IMR-90 (cell line): Measurements from ENCODE around the gene CCDC117. TPM values are rescaled to one million over a fixed set of nuclear protein-coding genes. Genes with fewer than 3 reads are reported as not detected.

Experiments
- ATAC-seq: fragments of 200-7000 bp; cut with Tn5 transposase; 2 replicates; pipeline ENCODE4 v1.9.1; 2020; ENCODE audit warnings: low read depth, mild to moderate bottlenecking, moderate library complexity
- BruUV-seq: library from RNA; stranded (reverse); fragments of 400-500 nt; replicated peaks from 2 replicates; lab custom pipeline; 2021; lab: Mats Ljungman, UMichigan
- CTCF ChIA-PET: fragments of 300-600 bp; formaldehyde crosslinking; extraction: SDS; loops from one replicate; lab custom pipeline; 2021; ENCODE audit warnings: antibody characterized with exemption; lab: Yijun Ruan, JAX
- POLR2A ChIA-PET: fragments of 300-600 bp; sonication (Branson Sonifier 250); formaldehyde crosslinking; loops from one replicate; lab custom pipeline; 2022; ENCODE audit warnings: antibody characterized with exemption; ENCODE audit not compliant: unreplicated experiment; lab: Charles Lee
- DNase-seq: peaks from one replicate; pipeline ENCODE4 v3.0.0; 2013
- H2AFZ ChIP-seq: replicated peaks from 2 replicates; pipeline ENCODE3; 2013; ENCODE audit warnings: low read length, mild to moderate bottlenecking; ENCODE audit not compliant: poor library complexity
- H2AK5ac ChIP-seq: 2 replicates; pipeline ENCODE4 v1.6.1; 2013; ENCODE audit warnings: low read depth, low read length, inconsistent platforms
- H2AK9ac ChIP-seq: replicated peaks from 2 replicates; pipeline ENCODE3; 2013; ENCODE audit warnings: mild to moderate bottlenecking, low read depth, low read length, moderate library complexity; ENCODE audit not compliant: poor library complexity
- H2BK120ac ChIP-seq: 2 replicates; pipeline ENCODE4 v1.6.1; 2013; ENCODE audit warnings: low read depth, low read length, inconsistent platforms
- H2BK15ac ChIP-seq: 3 replicates; pipeline ENCODE4 v1.6.1; 2013; ENCODE audit warnings: low read depth, low read length, inconsistent platforms
- H2BK20ac ChIP-seq: 2 replicates; pipeline ENCODE4 v1.6.1; 2013; ENCODE audit warnings: low read depth, mild to moderate bottlenecking, inconsistent platforms, low read length, moderate library complexity
- H2BK5ac ChIP-seq: 2 replicates; pipeline ENCODE4 v1.6.1; 2013; ENCODE audit warnings: mild to moderate bottlenecking, low read depth, low read length, inconsistent platforms; ENCODE audit not compliant: poor library complexity, severe bottlenecking
- H3K14ac ChIP-seq: replicated peaks from 2 replicates; pipeline ENCODE4 v1.6.1; 2013; ENCODE audit warnings: low read depth, low read length, inconsistent platforms
- H3K18ac ChIP-seq: 2 replicates; pipeline ENCODE4 v1.6.1; 2013; ENCODE audit warnings: low read depth, low read length, control low read depth
- H3K23ac ChIP-seq: 2 replicates; pipeline ENCODE4 v1.6.1; 2013; ENCODE audit warnings: low read depth, low read length, inconsistent platforms
- H3K27ac ChIP-seq: 2 replicates; pipeline ENCODE4 v1.5.1; 2013; ENCODE audit warnings: mild to moderate bottlenecking, control low read depth, low read length; ENCODE audit not compliant: insufficient read depth
- H3K27me3 ChIP-seq: 2 replicates; pipeline ENCODE4 v1.6.1; 2013; ENCODE audit warnings: low read length; ENCODE audit not compliant: control insufficient read depth, insufficient read depth
- H3K36me3 ChIP-seq: 2 replicates; pipeline ENCODE4 v1.6.1; 2013; ENCODE audit warnings: low read length, mixed read lengths; ENCODE audit not compliant: control insufficient read depth, insufficient read depth
- H3K4ac ChIP-seq: 2 replicates; pipeline ENCODE4 v1.6.1; 2013; ENCODE audit warnings: low read depth, low read length, inconsistent platforms
- H3K4me1 ChIP-seq: 2 replicates; pipeline ENCODE4 v1.6.1; 2013; ENCODE audit warnings: low read length, mixed read lengths; ENCODE audit not compliant: control insufficient read depth, insufficient read depth
- H3K4me2 ChIP-seq: 2 replicates; pipeline ENCODE4 v1.6.1; 2013; ENCODE audit warnings: low read depth, mild to moderate bottlenecking, control low read depth, low read length, moderate library complexity
- H3K4me3 ChIP-seq: 2 replicates; pipeline ENCODE4 v1.5.1; 2013; ENCODE audit warnings: low read depth, mild to moderate bottlenecking, control low read depth, low read length, moderate library complexity; ENCODE audit not compliant: insufficient read depth
- H3K56ac ChIP-seq: 2 replicates; pipeline ENCODE4 v1.6.1; 2013; ENCODE audit warnings: low read length, inconsistent platforms; ENCODE audit not compliant: insufficient read depth; ENCODE audit errors: extremely low read depth
- H3K79me1 ChIP-seq, 2 experiments: 2 replicates each; pipeline ENCODE4 v1.6.1; 2013; ENCODE audit warnings: low read length in 2 of 2, inconsistent platforms in 1 of 2, low read depth in 1 of 2
- H3K9ac ChIP-seq: 2 replicates; pipeline ENCODE4 v1.6.1; 2013; ENCODE audit warnings: low read depth, low read length, control low read depth
- H3K9me1 ChIP-seq: 2 replicates; pipeline ENCODE4 v1.6.1; 2013; ENCODE audit warnings: low read length, inconsistent platforms; ENCODE audit not compliant: insufficient read depth
- H3K9me3 ChIP-seq: 2 replicates; pipeline ENCODE4 v1.6.1; 2013; ENCODE audit warnings: low read length; ENCODE audit not compliant: control insufficient read depth, insufficient read depth
- H4K20me1 ChIP-seq: 2 replicates; pipeline ENCODE4 v1.6.1; 2013; ENCODE audit warnings: low read length, inconsistent platforms; ENCODE audit not compliant: insufficient read depth
- H4K5ac ChIP-seq: 2 replicates; pipeline ENCODE4 v1.6.1; 2013; ENCODE audit warnings: mild to moderate bottlenecking, low read depth, low read length, control low read depth
- H4K8ac ChIP-seq, 2 experiments: 2 replicates each; pipeline ENCODE4 v1.6.1; 2013; ENCODE audit warnings: low read depth in 2 of 2, low read length in 2 of 2, control low read depth in 1 of 2, inconsistent platforms in 1 of 2
- H4K91ac ChIP-seq: 2 replicates; pipeline ENCODE4 v1.6.1; 2013; ENCODE audit warnings: low read depth, low read length, inconsistent platforms; ENCODE audit not compliant: insufficient read depth
- CEBPB ChIP-seq: IDR thresholded peaks from 2 replicates; pipeline ENCODE4 v1.6.1; 2012; ENCODE audit warnings: low read depth, low read length, improper control_type of control experiment
- WGBS, 2 experiments: methylation state at CpG; one replicate each; pipeline versions ENCODE4 v1.1.5 to v1.1.7; 2013; ENCODE audit warnings: missing lambda C conversion rate in 2 of 2; ENCODE audit not compliant: insufficient read length in 1 of 2; ENCODE audit errors: extremely low coverage in 2 of 2; 5-methylcytosine and 5-hydroxymethylcytosine counted together
- dilution Hi-C: fragments of 300-500 bp; cut with HindIII; formaldehyde crosslinking; loops from one replicate; pipeline ENCODE4 v1.14.3; 2018; ENCODE audit warnings: low sequenced_read_pairs; ENCODE audit not compliant: unreplicated experiment
- in situ Hi-C: fragments of 300-500 bp; cut with MboI; formaldehyde crosslinking; loops from 3 replicates; pipeline ENCODE4 v1.14.3; 2019; ENCODE audit warnings: low sequenced_read_pairs, inconsistent platforms, mixed read lengths
- intact Hi-C: fragments of 100-400 bp; cut with micrococcal nuclease; formaldehyde crosslinking; loops from 2 replicates; pipeline ENCODE4 v1.10.0; 2022
- polyA plus RNA-seq, 3 experiments: library from polyadenylated mRNA; depleted of rRNA; stranded (reverse); fragments of >200 nt; gene quantifications; 2 replicates each; pipeline ENCODE4 v1.2.3, GENCODE V29; 2012; ENCODE audit warnings: low replicate concordance in 1 of 3
- total RNA-seq: library from RNA; depleted of rRNA; stranded (reverse); fragments of >200 nt; gene quantifications from 2 replicates; pipeline ENCODE4 v1.2.3, GENCODE V29; 2012

Gene CCDC117
- total and polyA plus RNA-seq, 2 of the 4 experiments (the other 2 are of a cell fraction), result 5.9 to 7.0 TPM

- Histone ChIP-seq H3K4me1 (no peaks in the 10 kb centered on the region), H3K23ac (no peak overlapping the region), H3K79me1 (no peaks in the 10 kb centered on the region; a peak in 2 of 4 replicates), H2BK15ac (no peak overlapping the region), H3K9ac (no peak overlapping the region), H3K56ac (no peak overlapping the region), H3K14ac (no peak overlapping the region), H3K4ac (no peak overlapping the region), H2AFZ (no peak overlapping the region), H3K9me3 (peaks cover 2% of the 10 kb centered on the region; the same call in 1 of the 2 replicates), H4K8ac (no peak overlapping the region), H2AK5ac (no peak overlapping the region), H2BK5ac (no peak overlapping the region), H3K9me1 (no peaks in the 10 kb centered on the region), H2AK9ac (no peak overlapping the region), H2BK120ac (no peak overlapping the region), H3K4me3 (no peak overlapping the region), H4K91ac (no peak overlapping the region), H3K27ac (no peak overlapping the region), H3K27me3 (no peaks in the 10 kb centered on the region; the same call in 1 of the 2 replicates), H3K36me3 (no peaks in the 10 kb centered on the region), H4K5ac (no peak overlapping the region), H3K18ac (no peak overlapping the region), H3K4me2 (no peak overlapping the region), H4K20me1 (peaks cover 9% of the 10 kb centered on the region), H2BK20ac (no peak overlapping the region)
- no peak; the same call in 1 of the 2 replicates for TF ChIP-seq CEBPB
- ATAC-seq (no peak), DNase-seq (no peak)
- BruUV-seq, result no TSS peak
- ChIA-PET POLR2A (no interaction called here), CTCF (no interaction called here)
- dilution Hi-C loops (no loop called here), in situ Hi-C loops (no loop called here), intact Hi-C loops (no loop called here)
- 100% methylated on average over 1 of the region's 6 CpGs; no CpG with 5 or more reads in 1 of the 2 experiments for WGBS, 2 experiments
Measured at GRCh38 chr22:28768701-28769393, 3.6 kb upstream of the CCDC117 start.
